Endothelial cell of umbilical vein (primary cell): ENCODE data around the gene RAB4A. TPM values are rescaled to one million over a fixed set of nuclear protein-coding genes. Genes with fewer than 3 reads are reported as not detected.
"Not testable (repeated sequence)": the region's sequence is repeated elsewhere in the genome, so short reads cannot be mapped to it uniquely, and the experiment has no call there.

Source experiments
- BruUV-seq: library from RNA; stranded (reverse); fragments of 400-500 nt; replicated peaks from 2 replicates; lab custom pipeline; 2021; lab: Mats Ljungman, UMichigan
- CTCF ChIA-PET: fragments of 300-600, 350-600 bp; sonication (Branson Sonifier 250); formaldehyde crosslinking; loops from one replicate; lab custom pipeline; 2021; ENCODE audit warnings: antibody characterized with exemption, inconsistent platforms; lab: Charles Lee
- POLR2A ChIA-PET: fragments of 300-600, 350-600 bp; sonication (Branson Sonifier 250); formaldehyde crosslinking; loops from one replicate; lab custom pipeline; 2021; ENCODE audit warnings: antibody characterized with exemption, inconsistent platforms; lab: Charles Lee
- DNase-seq: peaks from one replicate; pipeline ENCODE4 v3.0.0-alpha.2; 2011; ENCODE audit warnings: low read depth, low spot score
- FAIRE-seq: peaks from 2 replicates; lab custom pipeline; 2011; peaks lifted over from hg19 to GRCh38; lab: Jason Lieb, UNC
- H2AFZ ChIP-seq: 2 replicates; pipeline ENCODE4 v1.6.0; 2012; ENCODE audit warnings: low read depth, low read length, control low read depth, inconsistent platforms
- H3K27ac ChIP-seq: 2 replicates; pipeline ENCODE4 v1.5.1; 2011; ENCODE audit warnings: low read depth, mild to moderate bottlenecking, control low read depth, low read length, moderate library complexity; ENCODE audit not compliant: insufficient read depth
- H3K27me3 ChIP-seq, 2 experiments: 2 replicates each; pipeline versions ENCODE4 v1.6.0 to v1.6.1; 2011; ENCODE audit warnings: low read length in 2 of 2, mixed read lengths in 1 of 2; ENCODE audit not compliant: control insufficient read depth in 2 of 2, insufficient read depth in 2 of 2
- H3K36me3 ChIP-seq, 2 experiments: 2 replicates in 1 of 2; 3 replicates in 1 of 2; pipeline ENCODE4 v1.5.1; 2011; ENCODE audit warnings: low read length in 2 of 2, mild to moderate bottlenecking in 1 of 2, moderate library complexity in 1 of 2; ENCODE audit not compliant: control insufficient read depth in 2 of 2, insufficient read depth in 2 of 2; ENCODE audit errors: extremely low read depth in 1 of 2
- H3K4me1 ChIP-seq: 3 replicates; pipeline ENCODE4 v1.5.1; 2011; ENCODE audit warnings: mild to moderate bottlenecking, low read length; ENCODE audit not compliant: control insufficient read depth, insufficient read depth; ENCODE audit errors: extremely low read depth
- H3K4me2 ChIP-seq: 2 replicates; pipeline ENCODE4 v1.6.1; 2011; ENCODE audit warnings: low read length, control low read depth, mixed read lengths; ENCODE audit not compliant: insufficient read depth
- H3K4me3 ChIP-seq, 3 experiments: fragments of 200-600 bp in 1 of 3; sonication (generic), shearing (Covaris generic) in 1 of 3; replicated peaks in 1 of 3; 2 replicates each; pipeline ENCODE4 v1.5.1; 2011 to 2016; ENCODE audit warnings: control low read depth in 3 of 3, low read length in 3 of 3, mild to moderate bottlenecking in 2 of 3, inconsistent platforms in 1 of 3, low read depth in 1 of 3, moderate library complexity in 1 of 3; ENCODE audit not compliant: insufficient read depth in 1 of 3
- H3K79me2 ChIP-seq: 2 replicates; pipeline ENCODE4 v1.6.0; 2012; ENCODE audit warnings: low read length, inconsistent platforms; ENCODE audit not compliant: control insufficient read depth, insufficient read depth
- H3K9ac ChIP-seq: replicated peaks from 2 replicates; pipeline ENCODE3; 2011; ENCODE audit warnings: low read length, control low read depth; ENCODE audit not compliant: insufficient read depth; ENCODE audit errors: extremely low read depth
- H3K9me1 ChIP-seq: replicated peaks from 3 replicates; pipeline ENCODE4 v1.6.0; 2011; ENCODE audit warnings: mild to moderate bottlenecking, low read length; ENCODE audit not compliant: control insufficient read depth, insufficient read depth; ENCODE audit errors: extremely low read depth
- H3K9me3 ChIP-seq: replicated peaks from 2 replicates; pipeline ENCODE4 v1.5.1; 2012; ENCODE audit warnings: low read length, inconsistent platforms; ENCODE audit not compliant: control insufficient read depth, insufficient read depth
- H4K20me1 ChIP-seq: replicated peaks from 2 replicates; pipeline ENCODE3; 2011; ENCODE audit warnings: mild to moderate bottlenecking, low read length; ENCODE audit not compliant: control insufficient read depth, insufficient read depth; ENCODE audit errors: extremely low read depth
- CTCF ChIP-seq, 2 donors: IDR thresholded peaks; 1 replicate in 1 of 2; 2 replicates in 1 of 2; pipeline ENCODE4 v1.5.1; 2011; ENCODE audit warnings: low read length in 2 of 2, mild to moderate bottlenecking in 2 of 2, moderate library complexity in 2 of 2, control low read depth in 1 of 2, inconsistent platforms in 1 of 2, low read depth in 1 of 2; ENCODE audit not compliant: insufficient read depth in 1 of 2; ENCODE audit errors: extremely low read depth in 1 of 2
- EZH2 ChIP-seq: IDR thresholded peaks from 2 replicates; pipeline ENCODE4 v1.6.1; 2012; ENCODE audit warnings: borderline replicate concordance, low read depth, mild to moderate bottlenecking, moderate library complexity, low read length, inconsistent platforms; ENCODE audit not compliant: severe bottlenecking
- FOS ChIP-seq: IDR thresholded peaks from 2 replicates; pipeline ENCODE4 v1.6.1; 2011; ENCODE audit warnings: mild to moderate bottlenecking, low read length, moderate library complexity, borderline replicate concordance; ENCODE audit not compliant: insufficient read depth
- GATA2 ChIP-seq: IDR thresholded peaks from 2 replicates; pipeline ENCODE4 v1.7.0; 2011; ENCODE audit warnings: low read depth, mild to moderate bottlenecking, moderate library complexity, mixed read lengths, low read length; ENCODE audit not compliant: insufficient read length, insufficient read depth
- JUN ChIP-seq: IDR thresholded peaks from 2 replicates; pipeline ENCODE4 v1.6.1; 2011; ENCODE audit warnings: borderline replicate concordance, low read depth; ENCODE audit not compliant: insufficient read length, insufficient read depth
- MAX ChIP-seq: IDR thresholded peaks from 2 replicates; pipeline ENCODE4 v1.6.1; 2011; ENCODE audit not compliant: insufficient read depth, insufficient read length
- MYC ChIP-seq: IDR thresholded peaks from one replicate; pipeline ENCODE4 v1.6.1; 2011; ENCODE audit warnings: mild to moderate bottlenecking, low read depth, low read length
- POLR2A ChIP-seq: IDR thresholded peaks from 2 replicates; pipeline ENCODE4 v1.6.1; 2012; ENCODE audit warnings: low read depth, mild to moderate bottlenecking, control low read depth, low read length
- POLR2AphosphoS5 ChIP-seq: IDR thresholded peaks from 2 replicates; pipeline ENCODE4 v1.6.1; 2012; ENCODE audit warnings: low read depth, mild to moderate bottlenecking, control low read depth, low read length, moderate library complexity; ENCODE audit not compliant: insufficient read depth
- dilution Hi-C: fragments of 300-500 bp; cut with MboI; formaldehyde crosslinking; loops from one replicate; pipeline ENCODE4 v1.15.0; 2019; ENCODE audit warnings: low sequenced_read_pairs; ENCODE audit not compliant: extremely low pct_ligation_motif_present
- intact Hi-C: fragments of 100-400 bp; cut with micrococcal nuclease; formaldehyde crosslinking; loops from one replicate; pipeline ENCODE4 v1.10.0; 2022
- polyA plus RNA-seq, 4 experiments: library from polyadenylated mRNA; depleted of rRNA in 3 of 4; stranded (reverse) in 3 of 4; unstranded in 1 of 4; fragments of >200 nt; gene quantifications; 2 replicates each; pipeline versions ENCODE4 v1.2.1 to v1.2.3, GENCODE V29; 2011 to 2012; ENCODE audit warnings: missing spikeins in 1 of 4
- total RNA-seq: library from RNA; stranded (reverse); gene quantifications from 2 replicates; pipeline ENCODE4 v1.2.3, GENCODE V29; 2021

RAB4A gene
- total and polyA plus RNA-seq, 2 donors (not counting 3 experiments of a cell fraction or from before 2014, with no cell fraction given), result 14.8 to 52.9 TPM

- H3K36me3 ChIP-seq, result peaks cover 5 to 8% of the 10 kb centered on the region in 2 experiments
- no peaks in the 10 kb centered on the region for H3K4me1 ChIP-seq
- FAIRE-seq, result no peak
- no peak overlapping the region for H3K4me2 ChIP-seq
- no peak overlapping the region for H3K9ac ChIP-seq
- no peaks in the 10 kb centered on the region for H4K20me1 ChIP-seq
- no peaks in the 10 kb centered on the region for H3K9me1 ChIP-seq
- intact Hi-C loops, result no loop called here
- no peak overlapping the region for H3K4me3 ChIP-seq
- ChIA-PET POLR2A (no interaction called here), CTCF (no interaction called here)
- no peak overlapping the region for H3K27ac ChIP-seq
- TF ChIP-seq GATA2, result no peak
- TF ChIP-seq FOS, result no peak
- no peak for TF ChIP-seq EZH2
- no peak for TF ChIP-seq MAX
- TF ChIP-seq MYC, result no peak
- no peak for TF ChIP-seq CTCF (IDR thresholded peaks at IDR 0.05; ENCODE audit: extremely low read depth in 1 of 2, insufficient read depth in 1 of 2, low read depth in 1 of 2, low read length in 2 of 2)
- no peak for TF ChIP-seq POLR2AphosphoS5
- no peak for TF ChIP-seq JUN
- TF ChIP-seq POLR2A, result no peak
- H3K27me3 ChIP-seq, result no peaks in the 10 kb centered on the region
- no peaks in the 10 kb centered on the region for H3K9me3 ChIP-seq
- dilution Hi-C loops, result no loop called here
- H3K79me2 ChIP-seq, result no peaks in the 10 kb centered on the region
- H2AFZ ChIP-seq, result no peak overlapping the region
- BruUV-seq, result no TSS peak
- DNase-seq, result no peak
These were observed 55.7 kb downstream of the RAB4A start for GRCh38 chr1:229326601-229327000.

- H3K79me2 ChIP-seq, H3K4me2 ChIP-seq, CTCF ChIA-PET, intact Hi-C loops, DNase-seq, H4K20me1 ChIP-seq, H3K27me3 ChIP-seq, BruUV-seq, H3K36me3 ChIP-seq, FAIRE-seq, H3K27ac ChIP-seq, H3K4me1 ChIP-seq, H3K9ac ChIP-seq, H2AFZ ChIP-seq, dilution Hi-C loops, H3K4me3 ChIP-seq, H3K9me1 ChIP-seq, H3K9me3 ChIP-seq, POLR2A ChIA-PET: not testable (repeated sequence)
These were observed 56.9 kb downstream of the RAB4A start for GRCh38 chr1:229327765-229328164.
